Breast epithelium (tissue), 3 donors: ENCODE measurements around the gene FLNB.
A peak's percentile ranks its signal among the peaks of the same experiment; 100 is the strongest.

ENCODE experiments used
- POLR2AphosphoS5 ChIP-seq, 3 donors: sonication (generic); formaldehyde crosslinking; IDR thresholded peaks; one replicate each; pipeline ENCODE4 v1.6.1; 2017; ENCODE audit warnings: antibody characterized with exemption in 3 of 3
- TF ChIP-seq, protein P1 (sequence below), 3 donors: fragments of 450-650 bp; IDR thresholded peaks; one replicate each; pipeline ENCODE4 v1.5.1; 2016 to 2017; ENCODE audit warnings: antibody characterized with exemption in 3 of 3, mild to moderate bottlenecking in 3 of 3, moderate library complexity in 3 of 3

DNA sequence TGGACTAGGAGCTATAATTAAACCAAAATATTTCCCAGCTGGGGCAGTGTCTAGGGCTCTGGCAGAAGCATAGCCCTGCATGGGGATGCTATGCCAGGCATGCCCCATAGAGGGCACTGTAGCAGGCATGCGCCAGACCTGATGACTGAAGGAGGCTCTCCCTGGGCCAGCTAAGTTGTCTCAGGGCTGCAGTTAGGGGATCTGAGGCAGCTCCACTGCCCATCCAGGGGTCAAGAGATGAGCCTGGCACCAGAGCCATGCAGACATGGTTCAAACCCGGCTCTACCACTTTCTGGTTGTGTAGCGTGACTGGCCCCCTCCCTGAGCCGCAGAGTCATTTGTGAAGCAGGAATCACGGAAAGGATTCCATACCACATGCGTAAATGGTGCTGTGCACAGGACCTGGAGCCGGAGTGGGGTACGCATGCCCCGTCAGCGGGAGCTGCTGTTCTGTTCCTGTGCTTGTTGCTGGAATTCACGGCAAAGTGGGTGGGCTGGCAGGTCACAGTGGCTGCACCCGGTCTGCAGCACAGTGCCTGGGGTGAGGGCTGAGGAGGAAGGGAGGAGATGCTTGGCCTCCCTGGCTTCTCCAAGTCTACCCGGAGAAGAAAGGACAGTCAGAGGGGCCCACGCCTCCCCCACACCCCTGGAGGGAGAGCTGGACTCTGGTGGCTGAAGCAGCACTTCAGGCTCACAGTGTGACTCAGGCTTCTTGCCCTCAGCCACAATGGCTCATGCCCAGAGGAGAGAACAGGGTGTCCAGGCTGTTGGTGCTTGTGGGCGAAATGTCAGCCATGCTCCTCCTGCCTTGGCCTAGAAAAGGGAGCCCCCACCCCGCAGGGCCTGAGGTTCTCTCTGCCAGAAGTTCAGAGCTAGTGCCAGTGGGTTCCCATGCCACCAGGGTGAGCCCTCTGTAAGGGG lies 159.5 kb downstream of the FLNB start:
- TF ChIP-seq, protein P1, sequence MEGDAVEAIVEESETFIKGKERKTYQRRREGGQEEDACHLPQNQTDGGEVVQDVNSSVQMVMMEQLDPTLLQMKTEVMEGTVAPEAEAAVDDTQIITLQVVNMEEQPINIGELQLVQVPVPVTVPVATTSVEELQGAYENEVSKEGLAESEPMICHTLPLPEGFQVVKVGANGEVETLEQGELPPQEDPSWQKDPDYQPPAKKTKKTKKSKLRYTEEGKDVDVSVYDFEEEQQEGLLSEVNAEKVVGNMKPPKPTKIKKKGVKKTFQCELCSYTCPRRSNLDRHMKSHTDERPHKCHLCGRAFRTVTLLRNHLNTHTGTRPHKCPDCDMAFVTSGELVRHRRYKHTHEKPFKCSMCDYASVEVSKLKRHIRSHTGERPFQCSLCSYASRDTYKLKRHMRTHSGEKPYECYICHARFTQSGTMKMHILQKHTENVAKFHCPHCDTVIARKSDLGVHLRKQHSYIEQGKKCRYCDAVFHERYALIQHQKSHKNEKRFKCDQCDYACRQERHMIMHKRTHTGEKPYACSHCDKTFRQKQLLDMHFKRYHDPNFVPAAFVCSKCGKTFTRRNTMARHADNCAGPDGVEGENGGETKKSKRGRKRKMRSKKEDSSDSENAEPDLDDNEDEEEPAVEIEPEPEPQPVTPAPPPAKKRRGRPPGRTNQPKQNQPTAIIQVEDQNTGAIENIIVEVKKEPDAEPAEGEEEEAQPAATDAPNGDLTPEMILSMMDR (IDR thresholded peaks at IDR 0.05) = peak; percentile 21 to 58 (median 40)
- no peak for TF ChIP-seq POLR2AphosphoS5 (IDR thresholded peaks at IDR 0.05)
